H9 (cell line): ENCODE results near the gene JARID2. TPM values are rescaled to one million over a fixed set of nuclear protein-coding genes. Genes with fewer than 3 reads are reported as not detected.

Experiments used
- DNase-seq: peaks from one replicate; pipeline ENCODE4 v3.0.0-alpha.2; 2017
- H2AFZ ChIP-seq: one replicate; pipeline ENCODE4 v1.6.1; 2013; ENCODE audit warnings: mild to moderate bottlenecking, low read length, control low read depth, moderate library complexity
- H2AK5ac ChIP-seq: 2 replicates; pipeline ENCODE4 v1.6.1; 2013; ENCODE audit warnings: low read length, control low read depth, mixed read lengths; ENCODE audit not compliant: insufficient read length
- H2BK120ac ChIP-seq: one replicate; pipeline ENCODE4 v1.6.1; 2013; ENCODE audit warnings: low read depth, mild to moderate bottlenecking, low read length, control low read depth, inconsistent platforms; ENCODE audit not compliant: poor library complexity, severe bottlenecking
- H2BK12ac ChIP-seq: 2 replicates; pipeline ENCODE4 v1.6.1; 2013; ENCODE audit warnings: low read length, control low read depth, mixed read lengths, low read depth; ENCODE audit not compliant: insufficient read length
- H2BK15ac ChIP-seq: 2 replicates; pipeline ENCODE4 v1.6.1; 2013; ENCODE audit warnings: low read depth, low read length, control low read depth
- H2BK20ac ChIP-seq: one replicate; pipeline ENCODE4 v1.6.1; 2013; ENCODE audit warnings: low read depth, mild to moderate bottlenecking, low read length, control low read depth, inconsistent platforms; ENCODE audit not compliant: poor library complexity, severe bottlenecking
- H2BK5ac ChIP-seq: 2 replicates; pipeline ENCODE4 v1.6.1; 2013; ENCODE audit warnings: low read length, control low read depth, mixed read lengths; ENCODE audit not compliant: insufficient read length
- H3K14ac ChIP-seq: 2 replicates; pipeline ENCODE4 v1.6.1; 2013; ENCODE audit warnings: low read length, control low read depth; ENCODE audit not compliant: insufficient read depth
- H3K18ac ChIP-seq: 2 replicates; pipeline ENCODE4 v1.6.1; 2013; ENCODE audit warnings: low read depth, mild to moderate bottlenecking, mixed read lengths, low read length, control low read depth; ENCODE audit not compliant: insufficient read length
- H3K23ac ChIP-seq: 2 replicates; pipeline ENCODE4 v1.6.1; 2013; ENCODE audit warnings: low read length, control low read depth, mixed read lengths, low read depth; ENCODE audit not compliant: insufficient read length
- H3K23me2 ChIP-seq: 2 replicates; pipeline ENCODE4 v1.6.1; 2013; ENCODE audit warnings: low read depth, mild to moderate bottlenecking, mixed read lengths, low read length, control low read depth; ENCODE audit not compliant: insufficient read length, poor library complexity, severe bottlenecking
- H3K27ac ChIP-seq: 2 replicates; pipeline ENCODE4 v1.5.1; 2013; ENCODE audit warnings: low read length, control low read depth, mixed read lengths, low read depth; ENCODE audit not compliant: insufficient read length
- H3K27me3 ChIP-seq: 2 replicates; pipeline ENCODE4 v1.6.1; 2013; ENCODE audit warnings: low read length, control low read depth, inconsistent platforms; ENCODE audit not compliant: insufficient read depth
- H3K4ac ChIP-seq: 2 replicates; pipeline ENCODE4 v1.6.1; 2013; ENCODE audit warnings: low read depth, mild to moderate bottlenecking, control low read depth, inconsistent platforms, low read length, moderate library complexity
- H3K4me1 ChIP-seq: 2 replicates; pipeline ENCODE4 v1.6.1; 2013; ENCODE audit warnings: low read length, control low read depth, inconsistent platforms; ENCODE audit not compliant: insufficient read depth
- H3K4me2 ChIP-seq: 2 replicates; pipeline ENCODE4 v1.6.1; 2013; ENCODE audit warnings: low read length, control low read depth, mixed read lengths; ENCODE audit not compliant: insufficient read length, insufficient read depth
- H3K56ac ChIP-seq: 2 replicates; pipeline ENCODE4 v1.6.1; 2013; ENCODE audit warnings: low read depth, mild to moderate bottlenecking, mixed read lengths, low read length, control low read depth; ENCODE audit not compliant: insufficient read length
- H3K79me1 ChIP-seq: 2 replicates; pipeline ENCODE4 v1.6.1; 2013; ENCODE audit warnings: low read depth, mild to moderate bottlenecking, moderate library complexity, low read length, control low read depth, inconsistent platforms; ENCODE audit not compliant: insufficient read depth, poor library complexity, severe bottlenecking
- H3K79me2 ChIP-seq: 2 replicates; pipeline ENCODE4 v1.6.1; 2013; ENCODE audit warnings: low read length, control low read depth, inconsistent platforms; ENCODE audit not compliant: insufficient read depth
- H3K9ac ChIP-seq: 2 replicates; pipeline ENCODE4 v1.6.1; 2013; ENCODE audit warnings: low read length, control low read depth, mixed read lengths; ENCODE audit not compliant: insufficient read length; ENCODE audit errors: extremely low read depth
- H3K9me3 ChIP-seq: one replicate; pipeline ENCODE4 v1.6.1; 2013; ENCODE audit warnings: low read depth, low read length, inconsistent platforms; ENCODE audit not compliant: control insufficient read depth
- H3T11ph ChIP-seq: one replicate; pipeline ENCODE4 v1.6.1; 2013; ENCODE audit warnings: mild to moderate bottlenecking, low read length, control low read depth, inconsistent platforms
- H4K20me1 ChIP-seq: one replicate; pipeline ENCODE4 v1.6.1; 2013; ENCODE audit not compliant: control insufficient read depth, insufficient read length, insufficient read depth
- H4K5ac ChIP-seq: 2 replicates; pipeline ENCODE4 v1.6.1; 2013; ENCODE audit warnings: low read depth, mild to moderate bottlenecking, mixed read lengths, low read length, control low read depth; ENCODE audit not compliant: insufficient read length
- H4K8ac ChIP-seq: replicated peaks from 2 replicates; pipeline ENCODE4 v1.6.1; 2013; ENCODE audit warnings: low read length, control low read depth, mixed read lengths, low read depth; ENCODE audit not compliant: insufficient read length
- H4K91ac ChIP-seq: 2 replicates; pipeline ENCODE4 v1.6.1; 2013; ENCODE audit warnings: low read depth, mild to moderate bottlenecking, moderate library complexity, mixed read lengths, low read length, control low read depth; ENCODE audit not compliant: insufficient read length
- H3K27ac Mint-ChIP-seq, 3 experiments: 2 replicates in 2 of 3; 3 replicates in 1 of 3; pipeline ENCODE4 v1.8.0; 2020 to 2021; ENCODE audit warnings: mixed read lengths in 3 of 3, mild to moderate bottlenecking in 1 of 3, moderate library complexity in 1 of 3
- H3K27me3 Mint-ChIP-seq: 2 replicates; pipeline ENCODE4 v1.8.0; 2021; ENCODE audit warnings: low read depth, mild to moderate bottlenecking, moderate library complexity, mixed read lengths
- H3K36me3 Mint-ChIP-seq, 3 experiments: 2 replicates in 2 of 3; 3 replicates in 1 of 3; pipeline ENCODE4 v1.8.0; 2020 to 2021; ENCODE audit warnings: low read depth in 3 of 3, mixed read lengths in 3 of 3; ENCODE audit not compliant: insufficient read depth in 1 of 3
- H3K4me1 Mint-ChIP-seq, 2 experiments: 2 replicates each; pipeline ENCODE4 v1.8.0; 2020; ENCODE audit warnings: mixed read lengths in 2 of 2
- H3K4me3 Mint-ChIP-seq, 2 experiments: 2 replicates in 1 of 2; 3 replicates in 1 of 2; pipeline ENCODE4 v1.8.0; 2020 to 2021; ENCODE audit warnings: mild to moderate bottlenecking in 2 of 2, mixed read lengths in 2 of 2, moderate library complexity in 1 of 2
- H3K9me3 Mint-ChIP-seq, 2 experiments: 2 replicates in 1 of 2; 3 replicates in 1 of 2; pipeline ENCODE4 v1.8.0; 2020; ENCODE audit warnings: mild to moderate bottlenecking in 2 of 2, mixed read lengths in 2 of 2, moderate library complexity in 1 of 2
- CTCF ChIP-seq: fragments of 200-600 bp; sonication (generic); conservative IDR thresholded peaks from 3 replicates; pipeline ENCODE4 v1.8.0; 2021; ENCODE audit warnings: antibody characterized with exemption, mild to moderate bottlenecking
- WGBS: extraction: QIAGEN DNeasy Blood & Tissue Kit; methylation state at CpG from one replicate; pipeline ENCODE4 v1.1.7; 2013; ENCODE audit warnings: missing lambda C conversion rate, low lambda C conversion rate, mixed read lengths; ENCODE audit not compliant: insufficient read length; ENCODE audit errors: extremely low coverage; 5-methylcytosine and 5-hydroxymethylcytosine counted together
- total RNA-seq: library from RNA; stranded (reverse); gene quantifications from 2 replicates; pipeline ENCODE4 v1.2.1, GENCODE V29; 2021

JARID2 gene
- total RNA-seq, 1 experiment from 2014 or later: 174 TPM

- Histone ChIP-seq H2BK15ac (no peak overlapping the region), H4K5ac (no peak overlapping the region), H3K4ac (no peak overlapping the region), H3K18ac (no peak overlapping the region), H4K20me1 (no peaks in the 10 kb centered on the region), H2BK20ac (peak overlapping the region; percentile 75), H3K14ac (no peak overlapping the region), H2BK5ac (no peak overlapping the region), H2BK12ac (no peak overlapping the region), H2AK5ac (no peak overlapping the region), H2BK120ac (no peak overlapping the region), H3K23ac (no peak overlapping the region), H3K27me3 (no peaks in the 10 kb centered on the region), H3K79me1 (no peaks in the 10 kb centered on the region), H3T11ph (no peak overlapping the region), H3K4me2 (no peak overlapping the region), H3K9me3 (no peaks in the 10 kb centered on the region), H3K23me2 (no peaks in the 10 kb centered on the region), H4K8ac (no peak overlapping the region), H3K9ac (no peak overlapping the region), H3K79me2 (no peaks in the 10 kb centered on the region), H2AFZ (no peak overlapping the region), H4K91ac (no peak overlapping the region), H3K56ac (no peak overlapping the region), H3K27ac (no peak overlapping the region), H3K4me1 (peaks cover 4% of the 10 kb centered on the region; the same call in 1 of the 2 replicates)
- no CpG with 5 or more reads among the region's 17 CpGs for WGBS
- Mint-ChIP-seq H3K9me3 (peaks cover 0 to 9% of the 10 kb centered on the region in 2 experiments; a peak in 2 of 5 replicates), H3K27me3 (no peaks in the 10 kb centered on the region), H3K27ac (peak overlapping the region; percentile 0 to 71 (median 32); a peak in 3 of 7 replicates), H3K4me3 (no peak overlapping the region), H3K4me1 (peaks cover 22 to 37% of the 10 kb centered on the region in 2 experiments), H3K36me3 (peaks cover 0 to 11% (median 4%) of the 10 kb centered on the region in 3 experiments; a peak in 2 of 7 replicates)
- no peak for TF ChIP-seq CTCF
- no peak for DNase-seq
Measured at GRCh38 chr6:15569035-15569995, 323.4 kb downstream of the JARID2 start.
